Kidney (tissue), 14 donors: ENCODE results near the gene PC. TPM values are rescaled to one million over a fixed set of nuclear protein-coding genes. Genes with fewer than 3 reads are reported as not detected.
A peak's percentile ranks its signal among the peaks of the same experiment; 100 is the strongest.

Source experiments
- DNase-seq, 5 donors: peaks; one replicate each; pipeline ENCODE4 v3.0.0-alpha.2; 2013 to 2020
- FAIRE-seq: peaks from 2 replicates; lab custom pipeline; 2012; peaks lifted over from hg19 to GRCh38; lab: Jason Lieb, UNC
- H3K27ac ChIP-seq, 2 donors: one replicate each; pipeline ENCODE4 v1.7.0; 2013; ENCODE audit warnings: low read depth in 2 of 2, low read length in 2 of 2, inconsistent platforms in 1 of 2
- H3K27me3 ChIP-seq: one replicate; pipeline ENCODE4 v1.7.1; 2013; ENCODE audit warnings: low read length, inconsistent platforms; ENCODE audit not compliant: control insufficient read depth, insufficient read depth
- H3K36me3 ChIP-seq, 3 donors: one replicate each; pipeline versions ENCODE4 v1.7.0 to v1.7.1; 2013; ENCODE audit warnings: low read length in 3 of 3, control low read depth in 1 of 3, inconsistent platforms in 1 of 3; ENCODE audit not compliant: insufficient read depth in 3 of 3, control insufficient read depth in 2 of 3
- H3K4me1 ChIP-seq, 3 donors: one replicate each; pipeline versions ENCODE4 v1.7.0 to v1.7.1; 2013; ENCODE audit warnings: low read length in 3 of 3, inconsistent platforms in 1 of 3, low read depth in 1 of 3; ENCODE audit not compliant: control insufficient read depth in 2 of 3, insufficient read depth in 2 of 3
- H3K4me3 ChIP-seq, 3 donors: one replicate each; pipeline versions ENCODE4 v1.7.0 to v1.8.1; 2013; ENCODE audit warnings: low read length in 3 of 3, control low read depth in 1 of 3, inconsistent platforms in 1 of 3
- H3K9ac ChIP-seq, 3 donors: one replicate each; pipeline versions ENCODE4 v1.7.0 to v1.7.1; 2013; ENCODE audit warnings: low read length in 3 of 3, control low read depth in 1 of 3, inconsistent platforms in 1 of 3
- H3K9me3 ChIP-seq, 3 donors: one replicate each; pipeline versions ENCODE4 v1.7.0 to v1.7.1; 2013; ENCODE audit warnings: low read length in 3 of 3, control low read depth in 1 of 3, inconsistent platforms in 1 of 3; ENCODE audit not compliant: control insufficient read depth in 2 of 3, insufficient read depth in 1 of 3
- CTCF ChIP-seq: IDR thresholded peaks from 3 replicates; pipeline ENCODE4 v1.5.1; 2012; ENCODE audit warnings: mild to moderate bottlenecking, moderate library complexity, borderline replicate concordance; ENCODE audit not compliant: insufficient read depth; ENCODE audit errors: extremely low read depth
- intact Hi-C: fragments of 100-400 bp; cut with DNase I; formaldehyde crosslinking; loops from one replicate; pipeline ENCODE4 v1.11.1; 2022
- polyA plus RNA-seq: library from polyadenylated mRNA; stranded (reverse); fragments of 350-450 nt; fragmentation: Illumina TruSeq; extraction: RNeasy Lipid Tissue Mini Kit (QIAGEN cat#74804); gene quantifications from one replicate; pipeline ENCODE4 v1.2.3, GENCODE V29; 2014; ENCODE audit warnings: low read depth, low replicate concordance; ENCODE audit not compliant: insufficient read depth
- total RNA-seq: library from RNA; stranded (reverse); fragmentation: NEBNext Ultra II Directional; extraction: Animal tissue kit (Norgen Biotek cat#: 25700); gene quantifications from one replicate; pipeline ENCODE4 v1.2.1, GENCODE V29; 2021
- donor health status: control.
- donor health status: control.
- donor health status: control.
- donor health status: control.
- donor health status: control.
- donor health status: DM: yes; HTN: yes; CAD: no.
- donor health status: Normal renal cell carcinoma (clear cell type).

The PC gene
- total and polyA plus RNA-seq, 2 donors from 2014 or later, result 20.8 to 95.2 TPM

DNA sequence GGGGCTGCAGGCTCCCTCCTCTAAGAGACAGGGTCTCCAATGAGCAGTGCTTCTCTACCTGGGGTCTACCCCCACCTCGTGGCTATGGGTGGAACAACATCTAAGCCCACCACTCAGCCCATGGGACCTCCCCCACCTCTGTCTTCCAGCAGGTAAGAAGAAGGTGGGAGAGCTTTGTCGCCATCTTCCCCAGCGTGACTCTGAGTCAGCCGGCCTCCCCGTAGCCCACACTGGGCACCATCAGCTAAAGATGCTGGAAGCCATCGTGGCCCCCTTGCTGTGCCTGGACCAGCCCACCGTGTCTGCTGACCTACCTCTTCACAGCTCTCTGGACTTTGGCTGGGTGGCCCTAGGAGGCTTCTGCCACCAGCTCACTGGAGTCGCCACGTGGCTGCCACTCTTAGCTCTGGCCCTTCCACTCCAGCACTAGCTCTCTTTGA, 17.9 kb upstream of the PC start:
- H3K4me3 ChIP-seq, result no peak overlapping the region
- H3K27me3 ChIP-seq, result no peaks in the 10 kb centered on the region
- H3K9ac ChIP-seq, result no peak overlapping the region
- H3K9me3 ChIP-seq, result no peaks in the 10 kb centered on the region
- intact Hi-C loops, result no loop called here
- DNase-seq (peak in 4 of 5 donors; percentile 69 to 83 (median 74)), FAIRE-seq (no peak)
- H3K27ac ChIP-seq, result no peak overlapping the region
- no peaks in the 10 kb centered on the region for H3K36me3 ChIP-seq
- TF ChIP-seq CTCF, result peak; percentile 53
- peaks cover 0 to 9% (median 0%) of the 10 kb centered on the region in 3 donors for H3K4me1 ChIP-seq

DNA sequence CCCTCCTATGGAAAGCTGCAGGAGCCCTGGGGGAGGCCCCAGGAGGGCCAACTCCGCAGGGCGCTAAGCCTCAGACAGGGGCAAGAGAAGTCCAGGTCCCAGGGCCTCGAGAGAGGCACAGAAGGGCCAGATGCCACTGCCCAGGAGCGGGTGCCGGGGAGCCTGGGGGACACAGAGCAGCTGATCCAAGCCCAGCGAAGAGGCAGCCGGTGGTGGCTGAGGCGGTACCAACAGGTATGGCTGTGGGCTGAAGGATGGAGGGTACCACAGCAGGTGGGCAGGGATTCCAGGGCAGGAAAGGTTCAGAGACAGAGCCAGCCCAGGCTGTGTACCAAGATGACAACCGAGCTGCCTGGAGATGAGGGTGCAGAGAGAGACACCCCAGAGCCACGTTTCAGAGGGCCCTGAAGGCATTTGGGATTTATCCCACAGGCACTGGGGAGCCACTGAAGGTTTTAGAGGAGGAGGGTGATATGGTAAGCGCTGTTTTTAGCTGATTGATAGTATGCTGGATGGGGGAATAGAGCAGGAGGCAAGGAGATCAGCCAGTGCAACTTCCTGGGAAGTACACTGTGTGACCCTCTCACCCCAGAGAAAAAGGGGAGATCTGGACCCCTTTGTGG, 17.3 kb upstream of the PC start:
- DNase-seq (no peak), FAIRE-seq (no peak)
- Histone ChIP-seq H3K4me3 (no peak overlapping the region), H3K9me3 (no peaks in the 10 kb centered on the region), H3K27ac (no peak overlapping the region), H3K36me3 (no peaks in the 10 kb centered on the region), H3K9ac (no peak overlapping the region), H3K4me1 (peaks cover 0 to 11% (median 0%) of the 10 kb centered on the region in 3 donors), H3K27me3 (no peaks in the 10 kb centered on the region)
- no peak for TF ChIP-seq CTCF
- intact Hi-C loops, result no loop called here

- FAIRE-seq, result no peak
- no peak for DNase-seq
- H3K9me3 ChIP-seq, result no peaks in the 10 kb centered on the region
- H3K27me3 ChIP-seq, result no peaks in the 10 kb centered on the region
- peaks cover 0 to 17% (median 0%) of the 10 kb centered on the region in 3 donors for H3K4me1 ChIP-seq
- intact Hi-C loops, result no loop called here
- no peak within 1 kb of the TSS for H3K4me3 ChIP-seq
- H3K9ac ChIP-seq, result no peak within 1 kb of the TSS
- TF ChIP-seq CTCF, result no peak
- H3K36me3 ChIP-seq, result no peaks in the 10 kb centered on the region
- H3K27ac ChIP-seq, result no peak within 1 kb of the TSS
Observed at GRCh38 chr11:66974724-66975404, 16.7 kb upstream of the PC start, which contains the start of gene C11orf86. TSS of gene C11orf86 (plus strand) at chr11:66975304. CDS start at chr11:66975363, 59 bp downstream.
